B cell (primary cell): ENCODE measurements around the gene PPARD.

ENCODE experiments used
- EZH2 ChIP-seq: IDR thresholded peaks from 2 replicates; pipeline ENCODE4 v1.6.1; 2012; ENCODE audit warnings: borderline replicate concordance, low read depth, mild to moderate bottlenecking, moderate library complexity, low read length; ENCODE audit not compliant: insufficient read depth, poor library complexity, severe bottlenecking
- TF ChIP-seq, protein P1 (sequence below): fragments of 200-600 bp; IDR thresholded peaks from one replicate; pipeline ENCODE4 v1.8.0; 2022; ENCODE audit warnings: antibody characterized with exemption, mild to moderate bottlenecking

DNA sequence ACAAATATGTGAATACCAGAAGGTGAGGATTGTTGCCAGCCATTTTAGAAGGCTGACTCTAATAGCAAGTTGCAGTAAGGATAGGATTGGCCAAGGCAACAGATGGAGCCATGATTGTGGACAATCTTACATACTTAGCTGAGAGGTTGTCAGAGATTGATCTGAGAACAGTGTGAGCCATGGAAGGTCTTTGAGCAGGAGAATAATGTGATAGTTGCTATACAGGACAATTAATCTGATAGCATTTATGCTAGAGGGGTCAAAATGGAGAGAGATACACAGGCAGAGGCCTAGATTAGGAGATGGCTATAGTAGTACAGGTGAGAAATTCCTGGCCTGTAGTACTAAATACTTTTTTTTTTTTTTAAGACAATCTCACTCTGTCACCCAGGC, 23.8 kb downstream of the PPARD start:
- TF ChIP-seq, protein P1, sequence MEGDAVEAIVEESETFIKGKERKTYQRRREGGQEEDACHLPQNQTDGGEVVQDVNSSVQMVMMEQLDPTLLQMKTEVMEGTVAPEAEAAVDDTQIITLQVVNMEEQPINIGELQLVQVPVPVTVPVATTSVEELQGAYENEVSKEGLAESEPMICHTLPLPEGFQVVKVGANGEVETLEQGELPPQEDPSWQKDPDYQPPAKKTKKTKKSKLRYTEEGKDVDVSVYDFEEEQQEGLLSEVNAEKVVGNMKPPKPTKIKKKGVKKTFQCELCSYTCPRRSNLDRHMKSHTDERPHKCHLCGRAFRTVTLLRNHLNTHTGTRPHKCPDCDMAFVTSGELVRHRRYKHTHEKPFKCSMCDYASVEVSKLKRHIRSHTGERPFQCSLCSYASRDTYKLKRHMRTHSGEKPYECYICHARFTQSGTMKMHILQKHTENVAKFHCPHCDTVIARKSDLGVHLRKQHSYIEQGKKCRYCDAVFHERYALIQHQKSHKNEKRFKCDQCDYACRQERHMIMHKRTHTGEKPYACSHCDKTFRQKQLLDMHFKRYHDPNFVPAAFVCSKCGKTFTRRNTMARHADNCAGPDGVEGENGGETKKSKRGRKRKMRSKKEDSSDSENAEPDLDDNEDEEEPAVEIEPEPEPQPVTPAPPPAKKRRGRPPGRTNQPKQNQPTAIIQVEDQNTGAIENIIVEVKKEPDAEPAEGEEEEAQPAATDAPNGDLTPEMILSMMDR: no peak
- no peak for TF ChIP-seq EZH2
